ENCODE results near the gene KRT8.

DNA sequence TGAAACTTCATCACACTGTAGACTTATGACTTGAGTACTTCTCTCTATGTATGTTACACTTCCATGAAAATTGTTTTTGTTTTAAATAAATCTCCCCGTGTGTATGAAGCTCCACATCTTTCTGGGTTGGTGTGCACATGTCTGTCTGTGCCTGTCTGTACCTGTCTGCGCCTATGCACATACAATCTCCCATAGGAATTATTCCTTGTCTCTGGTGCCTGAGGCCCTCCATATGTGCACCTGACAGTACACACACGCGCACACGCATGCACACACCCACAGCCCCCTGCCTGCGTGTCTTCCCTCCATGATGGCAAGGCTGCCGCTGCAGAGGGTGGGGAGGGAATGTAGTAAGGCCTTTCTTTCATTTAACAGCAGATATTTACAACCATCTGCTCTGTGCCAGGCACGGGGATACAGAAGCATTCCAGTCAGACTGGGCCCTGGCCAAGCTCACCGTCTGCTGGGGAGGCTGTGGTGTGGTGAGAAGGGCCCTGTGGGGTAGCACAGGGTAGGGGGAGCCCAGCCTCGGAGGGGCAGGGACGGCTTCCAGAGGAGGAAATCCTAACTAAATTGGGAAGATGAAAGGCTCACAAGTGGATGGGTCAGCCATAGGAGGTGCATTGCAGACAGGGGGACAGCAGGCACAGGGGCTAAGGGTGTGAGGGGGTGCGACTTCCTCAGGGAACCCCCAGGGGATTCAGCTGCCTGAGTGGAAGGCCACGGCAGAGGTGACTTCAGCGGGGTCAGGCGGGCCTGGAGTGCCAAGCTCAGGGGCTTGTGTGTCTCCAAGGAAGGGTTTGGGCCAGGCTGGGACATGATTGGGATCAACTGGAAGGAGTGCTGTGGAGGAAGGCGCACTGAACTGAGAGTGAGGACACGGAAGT, 26.1 kb downstream of the KRT8 start:
- TF ChIP-seq POLR2A (IDR thresholded peaks at IDR 0.05), result no peak
- TF ChIP-seq, protein P1, sequence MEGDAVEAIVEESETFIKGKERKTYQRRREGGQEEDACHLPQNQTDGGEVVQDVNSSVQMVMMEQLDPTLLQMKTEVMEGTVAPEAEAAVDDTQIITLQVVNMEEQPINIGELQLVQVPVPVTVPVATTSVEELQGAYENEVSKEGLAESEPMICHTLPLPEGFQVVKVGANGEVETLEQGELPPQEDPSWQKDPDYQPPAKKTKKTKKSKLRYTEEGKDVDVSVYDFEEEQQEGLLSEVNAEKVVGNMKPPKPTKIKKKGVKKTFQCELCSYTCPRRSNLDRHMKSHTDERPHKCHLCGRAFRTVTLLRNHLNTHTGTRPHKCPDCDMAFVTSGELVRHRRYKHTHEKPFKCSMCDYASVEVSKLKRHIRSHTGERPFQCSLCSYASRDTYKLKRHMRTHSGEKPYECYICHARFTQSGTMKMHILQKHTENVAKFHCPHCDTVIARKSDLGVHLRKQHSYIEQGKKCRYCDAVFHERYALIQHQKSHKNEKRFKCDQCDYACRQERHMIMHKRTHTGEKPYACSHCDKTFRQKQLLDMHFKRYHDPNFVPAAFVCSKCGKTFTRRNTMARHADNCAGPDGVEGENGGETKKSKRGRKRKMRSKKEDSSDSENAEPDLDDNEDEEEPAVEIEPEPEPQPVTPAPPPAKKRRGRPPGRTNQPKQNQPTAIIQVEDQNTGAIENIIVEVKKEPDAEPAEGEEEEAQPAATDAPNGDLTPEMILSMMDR (IDR thresholded peaks at IDR 0.05), result no peak
- TF ChIP-seq POLR2AphosphoS5 (IDR thresholded peaks at IDR 0.05; ENCODE audit: insufficient read depth in 1 of 2, low read depth in 1 of 2), result no peak
